ENCODE results near the gene ENTREP1. TPM values are rescaled to one million over a fixed set of nuclear protein-coding genes. Genes with fewer than 3 reads are reported as not detected.
"Not testable (repeated sequence)": the region's sequence is repeated elsewhere in the genome, so short reads cannot be mapped to it uniquely, and the experiment has no call there.

ENTREP1 gene
- total and polyA plus RNA-seq, 8 donors, result 2.0 to 40.2 (median 11.3) TPM

GRCh38 chr9:69303331-69303730 lies 21.7 kb upstream of the ENTREP1 start:
- DNase-seq, result no peak
- WGBS, 5 donors, result 92 to 99% (median 95%) methylated on average over 2 of the region's 2 CpGs
- H3K27ac ChIP-seq, result no peak overlapping the region
- no peak overlapping the region for H3K4me3 ChIP-seq
- intact Hi-C loops (cut with DNase I; ENCODE audit: low total_unique reads), result no loop called here
- no peak for TF ChIP-seq POLR2A (IDR thresholded peaks at IDR 0.05)
- no peak for TF ChIP-seq EP300 (IDR thresholded peaks at IDR 0.05)
- no peak for TF ChIP-seq CTCF (IDR thresholded peaks at IDR 0.05)
- no peak for TF ChIP-seq POLR2AphosphoS5 (IDR thresholded peaks at IDR 0.05)
- peaks cover 0 to 7% (median 3%) of the 10 kb centered on the region in 4 donors for H3K4me1 ChIP-seq
- H3K27me3 ChIP-seq, result no peaks in the 10 kb centered on the region
- no peaks in the 10 kb centered on the region for H3K9me3 ChIP-seq
- no peaks in the 10 kb centered on the region for H3K36me3 ChIP-seq

- H3K27me3 ChIP-seq; H3K27ac ChIP-seq; H3K9me3 ChIP-seq; H3K36me3 ChIP-seq; DNase-seq; intact Hi-C loops (cut with DNase I; ENCODE audit: low total_unique reads); H3K4me1 ChIP-seq; H3K4me3 ChIP-seq: not testable (repeated sequence)
- WGBS, 5 donors, result 78 to 83% (median 79%) methylated on average over 5 of the region's 5 CpGs
Observed at GRCh38 chr9:69306895-69307445, 18.0 kb upstream of the ENTREP1 start.

GRCh38 chr9:69307446-69308205 lies 17.4 kb upstream of the ENTREP1 start:
- 85 to 94% (median 89%) methylated on average over 5 of the region's 5 CpGs for WGBS, 5 donors
- no peak for TF ChIP-seq POLR2A (IDR thresholded peaks at IDR 0.05)
- TF ChIP-seq EP300 (IDR thresholded peaks at IDR 0.05), result no peak
- no peak for TF ChIP-seq POLR2AphosphoS5 (IDR thresholded peaks at IDR 0.05)
- TF ChIP-seq CTCF (IDR thresholded peaks at IDR 0.05), result no peak
- H3K9me3 ChIP-seq, result peaks cover 0 to 6% (median 4%) of the 10 kb centered on the region in 4 donors
- H3K4me3 ChIP-seq, result no peak overlapping the region
- H3K27ac ChIP-seq, result no peak overlapping the region
- intact Hi-C loops (cut with DNase I; ENCODE audit: low total_unique reads), result no loop called here
- no peaks in the 10 kb centered on the region for H3K27me3 ChIP-seq
- H3K4me1 ChIP-seq, result peaks cover 0 to 6% (median 0%) of the 10 kb centered on the region in 4 donors
- peak in 1 of 2 donors; percentile 72 for DNase-seq
- no peaks in the 10 kb centered on the region for H3K36me3 ChIP-seq

GRCh38 chr9:69308206-69308931 lies 16.6 kb upstream of the ENTREP1 start:
- Histone ChIP-seq H3K27ac (no peak overlapping the region), H3K36me3 (no peaks in the 10 kb centered on the region), H3K27me3 (no peaks in the 10 kb centered on the region), H3K4me3 (no peak overlapping the region), H3K9me3 (peaks cover 0 to 13% (median 10%) of the 10 kb centered on the region in 4 donors), H3K4me1 (peaks cover 0 to 6% (median 0%) of the 10 kb centered on the region in 4 donors)
- no peak for TF ChIP-seq POLR2AphosphoS5 (IDR thresholded peaks at IDR 0.05)
- no peak for TF ChIP-seq POLR2A (IDR thresholded peaks at IDR 0.05)
- no peak for TF ChIP-seq CTCF (IDR thresholded peaks at IDR 0.05)
- no peak for TF ChIP-seq EP300 (IDR thresholded peaks at IDR 0.05)
- intact Hi-C loops (cut with DNase I; ENCODE audit: low total_unique reads), result no loop called here
- no peak for DNase-seq
- 73 to 86% (median 80%) methylated on average over 5 of the region's 5 CpGs for WGBS, 5 donors

All from stomach (tissue), 9 donors.